GM21447 (cell line): ENCODE measurements around the gene CSNK1G1.
"Not testable (repeated sequence)": the region's sequence is repeated elsewhere in the genome, so short reads cannot be mapped to it uniquely, and the experiment has no call there.

Source experiments
- ATAC-seq: cut with Tn5 transposase; IDR thresholded peaks from one replicate; pipeline ENCODE4 v1.9.1; 2021; ENCODE audit not compliant: unreplicated experiment

Gene CSNK1G1

GRCh38 chr15:64351265-64351664 lies 4.7 kb downstream of the CSNK1G1 start:
- ATAC-seq: no peak

- ATAC-seq: no peak
Observed at GRCh38 chr15:64349375-64349774, 6.6 kb downstream of the CSNK1G1 start.

GRCh38 chr15:64348455-64348854 lies 7.5 kb downstream of the CSNK1G1 start:
- no peak for ATAC-seq

- ATAC-seq: not testable (repeated sequence)
Observed at GRCh38 chr15:64346242-64346641, 9.7 kb downstream of the CSNK1G1 start.

GRCh38 chr15:64344651-64345294 lies 11.2 kb downstream of the CSNK1G1 start:
- ATAC-seq: no peak

GRCh38 chr15:64343841-64344240 lies 12.1 kb downstream of the CSNK1G1 start:
- ATAC-seq: no peak

GRCh38 chr15:64343222-64343621 lies 12.8 kb downstream of the CSNK1G1 start:
- ATAC-seq: no peak

GRCh38 chr15:64341961-64342360 lies 14.0 kb downstream of the CSNK1G1 start:
- ATAC-seq: no peak

GRCh38 chr15:64340355-64340754 lies 15.6 kb downstream of the CSNK1G1 start:
- ATAC-seq: no peak

GRCh38 chr15:64337761-64338160 lies 18.2 kb downstream of the CSNK1G1 start:
- no peak for ATAC-seq

GRCh38 chr15:64333986-64334929 lies 21.7 kb downstream of the CSNK1G1 start:
- ATAC-seq: no peak

- no peak for ATAC-seq
Observed at GRCh38 chr15:64333516-64333915, 22.5 kb downstream of the CSNK1G1 start.

- not testable (repeated sequence) for ATAC-seq
Observed at GRCh38 chr15:64331668-64332067, 24.3 kb downstream of the CSNK1G1 start.

- not testable (repeated sequence) for ATAC-seq
Observed at GRCh38 chr15:64326975-64327374, 29.0 kb downstream of the CSNK1G1 start.

- not testable (repeated sequence) for ATAC-seq
Observed at GRCh38 chr15:64326458-64326857, 29.5 kb downstream of the CSNK1G1 start.

GRCh38 chr15:64324165-64324877 lies 31.7 kb downstream of the CSNK1G1 start:
- ATAC-seq: no peak

- no peak for ATAC-seq
Observed at GRCh38 chr15:64315216-64315615, 40.8 kb downstream of the CSNK1G1 start.

- ATAC-seq: no peak
Observed at GRCh38 chr15:64314456-64314855, 41.5 kb downstream of the CSNK1G1 start.

GRCh38 chr15:64311566-64311965 lies 44.4 kb downstream of the CSNK1G1 start:
- ATAC-seq: no peak

- ATAC-seq: no peak
Observed at GRCh38 chr15:64310036-64310435, 45.9 kb downstream of the CSNK1G1 start.

GRCh38 chr15:64305261-64305660 lies 50.7 kb downstream of the CSNK1G1 start:
- ATAC-seq: no peak
